Activated CD8-positive, alpha-beta T cell treated with anti-CD3 and anti-CD28 coated beads, Interleukin-2, amount 10 ng/mL, durations not matched to agents 7 days and 5 days (primary cell): ENCODE results near the gene SLC22A6. TPM values are rescaled to one million over a fixed set of nuclear protein-coding genes. Genes with fewer than 3 reads are reported as not detected.
"Not testable (repeated sequence)": the region's sequence is repeated elsewhere in the genome, so short reads cannot be mapped to it uniquely, and the experiment has no call there.

Source experiments
- ATAC-seq: fragments of 150-1000 bp; cut with Tn5 transposase; one replicate; pipeline ENCODE4 v1.10.0; 2021; ENCODE audit warnings: moderate library complexity
- CTCF ChIA-PET: fragments of 350-600 bp; sonication (Branson Sonifier 250); formaldehyde crosslinking; loops from one replicate; lab custom pipeline; 2021; ENCODE audit warnings: antibody characterized with exemption; lab: Charles Lee
- POLR2A ChIA-PET: fragments of 350-600 bp; sonication (Branson Sonifier 250); formaldehyde crosslinking; loops from one replicate; lab custom pipeline; 2021; ENCODE audit warnings: antibody characterized with exemption; lab: Charles Lee
- DNase-seq: peaks from one replicate; pipeline ENCODE4 v3.0.0-alpha.2; 2020
- H3K27ac Mint-ChIP-seq: one replicate; pipeline ENCODE4 v1.8.0; 2021; ENCODE audit warnings: mild to moderate bottlenecking, mixed read lengths
- H3K27me3 Mint-ChIP-seq: one replicate; pipeline ENCODE4 v1.8.0; 2021; ENCODE audit warnings: low read depth, mixed read lengths
- H3K36me3 Mint-ChIP-seq: one replicate; pipeline ENCODE4 v1.8.0; 2021; ENCODE audit warnings: low read depth, mixed read lengths
- H3K4me1 Mint-ChIP-seq: one replicate; pipeline ENCODE4 v1.8.0; 2021; ENCODE audit warnings: low read depth, mixed read lengths
- H3K4me3 Mint-ChIP-seq: one replicate; pipeline ENCODE4 v1.8.0; 2021; ENCODE audit warnings: mild to moderate bottlenecking, mixed read lengths
- H3K9me3 Mint-ChIP-seq: one replicate; pipeline ENCODE4 v1.8.0; 2022; ENCODE audit warnings: mixed read lengths; ENCODE audit not compliant: insufficient read depth
- total RNA-seq, 2 experiments: library from RNA; stranded (reverse); gene quantifications; one replicate each; pipeline ENCODE4 v1.2.3, GENCODE V29; 2021

SLC22A6 gene
- total RNA-seq, 2 experiments from 2014 or later = not detected

- POLR2A ChIA-PET = no interaction called here
- ATAC-seq = no peak
These were observed 31.0 kb downstream of the SLC22A6 start for GRCh38 chr11:62953811-62954210.

GRCh38 chr11:62948765-62949320, 35.9 kb downstream of the SLC22A6 start:
- ChIA-PET POLR2A (interaction anchor here (0.6 kb wide), 1 partner anchor 20 kb away, joined by 6 read pairs; no protein-coding TSS in a partner anchor), CTCF (interaction anchor here (1.9 to 2.8 kb wide), 2 partner anchors 26 to 43 kb away, joined by 4 to 6 read pairs; no protein-coding TSS in a partner anchor)
- no peak overlapping the region for H3K27ac Mint-ChIP-seq
- no peak overlapping the region for H3K4me3 Mint-ChIP-seq
- no peaks in the 10 kb centered on the region for H3K36me3 Mint-ChIP-seq
- no peaks in the 10 kb centered on the region for H3K4me1 Mint-ChIP-seq
- H3K27me3 Mint-ChIP-seq = peaks cover 9% of the 10 kb centered on the region
- DNase-seq = no peak
- ATAC-seq = no peak
- H3K9me3 Mint-ChIP-seq = no peaks in the 10 kb centered on the region

More at GRCh38 chr11:62953811-62954210, 31.0 kb downstream of the SLC22A6 start:
- DNase-seq = no peak
- Mint-ChIP-seq H3K27ac (no peak overlapping the region), H3K4me1 (no peaks in the 10 kb centered on the region), H3K27me3 (peaks cover 15% of the 10 kb centered on the region), H3K9me3 (no peaks in the 10 kb centered on the region), H3K4me3 (no peak overlapping the region), H3K36me3 (no peaks in the 10 kb centered on the region)
- CTCF ChIA-PET = no interaction called here

- ATAC-seq, DNase-seq, H3K4me3 Mint-ChIP-seq, H3K4me1 Mint-ChIP-seq, H3K27ac Mint-ChIP-seq, POLR2A ChIA-PET, H3K9me3 Mint-ChIP-seq, H3K36me3 Mint-ChIP-seq, CTCF ChIA-PET: not testable (repeated sequence)
- peaks cover 11% of the 10 kb centered on the region for H3K27me3 Mint-ChIP-seq
These were observed 39.2 kb downstream of the SLC22A6 start for GRCh38 chr11:62945538-62945937.

GRCh38 chr11:62937528-62937927, 47.2 kb downstream of the SLC22A6 start:
- H3K27me3 Mint-ChIP-seq, H3K36me3 Mint-ChIP-seq, H3K27ac Mint-ChIP-seq, H3K4me1 Mint-ChIP-seq, ATAC-seq, POLR2A ChIA-PET, H3K9me3 Mint-ChIP-seq, DNase-seq, CTCF ChIA-PET, H3K4me3 Mint-ChIP-seq: not testable (repeated sequence)

- H3K36me3 Mint-ChIP-seq = no peaks in the 10 kb centered on the region
- ATAC-seq (no peak), DNase-seq (no peak)
- CTCF ChIA-PET = no interaction called here
- peaks cover 25% of the 10 kb centered on the region for H3K27me3 Mint-ChIP-seq
- H3K4me3 Mint-ChIP-seq = no peak overlapping the region
- H3K9me3 Mint-ChIP-seq = no peaks in the 10 kb centered on the region
- POLR2A ChIA-PET = no interaction called here
- H3K4me1 Mint-ChIP-seq = no peaks in the 10 kb centered on the region
- no peak overlapping the region for H3K27ac Mint-ChIP-seq
These were observed 50.3 kb downstream of the SLC22A6 start for GRCh38 chr11:62934496-62934785.

GRCh38 chr11:62933750-62934495, 50.8 kb downstream of the SLC22A6 start:
- H3K4me3 Mint-ChIP-seq = no peak overlapping the region
- POLR2A ChIA-PET = interaction anchor here (0.5 kb wide), 1 partner anchor 10 kb away, joined by 3 read pairs; no protein-coding TSS in a partner anchor
- no peaks in the 10 kb centered on the region for H3K4me1 Mint-ChIP-seq
- peaks cover 27% of the 10 kb centered on the region for H3K27me3 Mint-ChIP-seq
- CTCF ChIA-PET = no interaction called here
- H3K9me3 Mint-ChIP-seq = no peaks in the 10 kb centered on the region
- no peak for DNase-seq
- ATAC-seq = no peak
- H3K36me3 Mint-ChIP-seq = no peaks in the 10 kb centered on the region
- H3K27ac Mint-ChIP-seq = no peak overlapping the region

- Mint-ChIP-seq H3K27me3 (peaks cover 33% of the 10 kb centered on the region), H3K27ac (no peak overlapping the region), H3K36me3 (no peaks in the 10 kb centered on the region), H3K4me1 (no peaks in the 10 kb centered on the region), H3K4me3 (no peak overlapping the region), H3K9me3 (no peaks in the 10 kb centered on the region)
- CTCF ChIA-PET = no interaction called here
- POLR2A ChIA-PET = interaction anchor here (0.5 kb wide), 1 partner anchor 9 kb away, joined by 3 read pairs; no protein-coding TSS in a partner anchor
- DNase-seq = no peak
- ATAC-seq = no peak
These were observed 51.5 kb downstream of the SLC22A6 start for GRCh38 chr11:62933285-62933684.

- POLR2A ChIA-PET = no interaction called here
- H3K36me3 Mint-ChIP-seq = no peaks in the 10 kb centered on the region
- no peaks in the 10 kb centered on the region for H3K4me1 Mint-ChIP-seq
- ATAC-seq (no peak), DNase-seq (no peak)
- H3K27ac Mint-ChIP-seq = no peak overlapping the region
- H3K9me3 Mint-ChIP-seq = no peaks in the 10 kb centered on the region
- no peak overlapping the region for H3K4me3 Mint-ChIP-seq
- H3K27me3 Mint-ChIP-seq = peaks cover 47% of the 10 kb centered on the region
- CTCF ChIA-PET = no interaction called here
These were observed 53.1 kb downstream of the SLC22A6 start for GRCh38 chr11:62931499-62932278.

- Mint-ChIP-seq H3K27ac (no peak overlapping the region), H3K36me3 (no peaks in the 10 kb centered on the region), H3K4me3 (no peak overlapping the region), H3K27me3 (peaks cover 56% of the 10 kb centered on the region), H3K4me1 (peaks cover 9% of the 10 kb centered on the region), H3K9me3 (no peaks in the 10 kb centered on the region)
- DNase-seq (no peak), ATAC-seq (no peak)
- CTCF ChIA-PET = no interaction called here
- POLR2A ChIA-PET = no interaction called here
These were observed 54.1 kb downstream of the SLC22A6 start for GRCh38 chr11:62930666-62931065.

GRCh38 chr11:62930157-62930556, 54.6 kb downstream of the SLC22A6 start:
- ChIA-PET POLR2A (no interaction called here), CTCF (interaction anchor here (1.0 kb wide), 1 partner anchor 93 kb away, joined by 3 read pairs; no protein-coding TSS in a partner anchor)
- DNase-seq = no peak
- peaks cover 14% of the 10 kb centered on the region for H3K4me1 Mint-ChIP-seq
- H3K9me3 Mint-ChIP-seq = no peaks in the 10 kb centered on the region
- ATAC-seq = no peak
- no peak overlapping the region for H3K4me3 Mint-ChIP-seq
- H3K36me3 Mint-ChIP-seq = no peaks in the 10 kb centered on the region
- H3K27me3 Mint-ChIP-seq = peaks cover 61% of the 10 kb centered on the region
- no peak overlapping the region for H3K27ac Mint-ChIP-seq

- H3K27me3 Mint-ChIP-seq = peaks cover 70% of the 10 kb centered on the region
- DNase-seq (no peak), ATAC-seq (no peak)
- H3K4me1 Mint-ChIP-seq = peaks cover 22% of the 10 kb centered on the region
- H3K9me3 Mint-ChIP-seq = no peaks in the 10 kb centered on the region
- H3K36me3 Mint-ChIP-seq = no peaks in the 10 kb centered on the region
- H3K4me3 Mint-ChIP-seq = no peak overlapping the region
- CTCF ChIA-PET = interaction anchor here (2.4 kb wide), 1 partner anchor 22 kb away, joined by 10 read pairs; no protein-coding TSS in a partner anchor
- H3K27ac Mint-ChIP-seq = no peak overlapping the region
- POLR2A ChIA-PET = no interaction called here
These were observed 56.8 kb downstream of the SLC22A6 start for GRCh38 chr11:62928011-62928410.
